Bronchial epithelial cell (primary cell): ENCODE data around the gene MAMLD1. TPM values are rescaled to one million over a fixed set of nuclear protein-coding genes. Genes with fewer than 3 reads are reported as not detected.

Source experiments
- DNase-seq: peaks from one replicate; pipeline ENCODE4 v3.0.0-alpha.2; 2010; ENCODE audit warnings: low read depth
- FAIRE-seq: peaks from 2 replicates; lab custom pipeline; 2011; peaks lifted over from hg19 to GRCh38; lab: Jason Lieb, UNC
- H3K27me3 ChIP-seq: 2 replicates; pipeline ENCODE4 v1.5.1; 2011; ENCODE audit warnings: low read length; ENCODE audit not compliant: control insufficient read depth, insufficient read depth
- H3K36me3 ChIP-seq: 2 replicates; pipeline ENCODE4 v1.5.1; 2011; ENCODE audit warnings: low read length; ENCODE audit not compliant: control insufficient read depth, insufficient read depth
- H3K4me3 ChIP-seq: 2 replicates; pipeline ENCODE4 v1.5.1; 2011; ENCODE audit warnings: mild to moderate bottlenecking, low read depth, low read length, control low read depth
- total RNA-seq: library from RNA; depleted of rRNA; stranded (reverse); fragments of >200 nt; gene quantifications from 2 replicates; pipeline ENCODE4 v1.2.1, GENCODE V29; 2014
- TF ChIP-seq, protein P1 (sequence below): IDR thresholded peaks from 2 replicates; pipeline ENCODE4 v1.5.1; 2011; ENCODE audit warnings: mild to moderate bottlenecking, moderate library complexity, low read length, control low read depth, inconsistent platforms; ENCODE audit not compliant: insufficient read depth, severe bottlenecking

MAMLD1 gene
- total RNA-seq, 1 donor from 2014 or later: under 0.01 TPM

DNA sequence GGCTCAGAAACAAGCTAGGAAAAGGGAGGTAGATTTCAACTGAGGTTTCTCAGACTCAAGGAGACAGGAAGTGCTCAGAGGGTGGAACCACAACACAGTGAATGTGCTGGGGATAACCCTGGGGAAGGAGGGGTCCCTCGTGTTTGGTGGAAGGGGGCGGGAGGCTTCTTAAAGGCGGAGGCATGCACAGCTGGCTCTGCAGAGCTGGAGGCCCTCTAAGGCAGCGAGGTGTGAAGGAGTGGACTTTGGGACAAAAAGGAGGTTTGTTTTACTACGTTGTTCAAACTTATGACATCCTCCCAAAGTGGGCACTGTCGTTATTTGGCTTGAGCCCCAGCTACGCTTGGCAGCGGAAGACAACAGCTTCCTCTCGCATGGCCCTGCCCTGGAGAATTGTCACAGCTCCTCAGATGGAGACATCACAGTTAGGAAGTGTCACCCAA lies 183.6 kb downstream of the MAMLD1 start:
- DNase-seq (no peak), FAIRE-seq (no peak)
- H3K27me3 ChIP-seq: no peaks in the 10 kb centered on the region
- H3K4me3 ChIP-seq: no peak overlapping the region
- TF ChIP-seq, protein P1, sequence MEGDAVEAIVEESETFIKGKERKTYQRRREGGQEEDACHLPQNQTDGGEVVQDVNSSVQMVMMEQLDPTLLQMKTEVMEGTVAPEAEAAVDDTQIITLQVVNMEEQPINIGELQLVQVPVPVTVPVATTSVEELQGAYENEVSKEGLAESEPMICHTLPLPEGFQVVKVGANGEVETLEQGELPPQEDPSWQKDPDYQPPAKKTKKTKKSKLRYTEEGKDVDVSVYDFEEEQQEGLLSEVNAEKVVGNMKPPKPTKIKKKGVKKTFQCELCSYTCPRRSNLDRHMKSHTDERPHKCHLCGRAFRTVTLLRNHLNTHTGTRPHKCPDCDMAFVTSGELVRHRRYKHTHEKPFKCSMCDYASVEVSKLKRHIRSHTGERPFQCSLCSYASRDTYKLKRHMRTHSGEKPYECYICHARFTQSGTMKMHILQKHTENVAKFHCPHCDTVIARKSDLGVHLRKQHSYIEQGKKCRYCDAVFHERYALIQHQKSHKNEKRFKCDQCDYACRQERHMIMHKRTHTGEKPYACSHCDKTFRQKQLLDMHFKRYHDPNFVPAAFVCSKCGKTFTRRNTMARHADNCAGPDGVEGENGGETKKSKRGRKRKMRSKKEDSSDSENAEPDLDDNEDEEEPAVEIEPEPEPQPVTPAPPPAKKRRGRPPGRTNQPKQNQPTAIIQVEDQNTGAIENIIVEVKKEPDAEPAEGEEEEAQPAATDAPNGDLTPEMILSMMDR: no peak
- H3K36me3 ChIP-seq: no peaks in the 10 kb centered on the region

DNA sequence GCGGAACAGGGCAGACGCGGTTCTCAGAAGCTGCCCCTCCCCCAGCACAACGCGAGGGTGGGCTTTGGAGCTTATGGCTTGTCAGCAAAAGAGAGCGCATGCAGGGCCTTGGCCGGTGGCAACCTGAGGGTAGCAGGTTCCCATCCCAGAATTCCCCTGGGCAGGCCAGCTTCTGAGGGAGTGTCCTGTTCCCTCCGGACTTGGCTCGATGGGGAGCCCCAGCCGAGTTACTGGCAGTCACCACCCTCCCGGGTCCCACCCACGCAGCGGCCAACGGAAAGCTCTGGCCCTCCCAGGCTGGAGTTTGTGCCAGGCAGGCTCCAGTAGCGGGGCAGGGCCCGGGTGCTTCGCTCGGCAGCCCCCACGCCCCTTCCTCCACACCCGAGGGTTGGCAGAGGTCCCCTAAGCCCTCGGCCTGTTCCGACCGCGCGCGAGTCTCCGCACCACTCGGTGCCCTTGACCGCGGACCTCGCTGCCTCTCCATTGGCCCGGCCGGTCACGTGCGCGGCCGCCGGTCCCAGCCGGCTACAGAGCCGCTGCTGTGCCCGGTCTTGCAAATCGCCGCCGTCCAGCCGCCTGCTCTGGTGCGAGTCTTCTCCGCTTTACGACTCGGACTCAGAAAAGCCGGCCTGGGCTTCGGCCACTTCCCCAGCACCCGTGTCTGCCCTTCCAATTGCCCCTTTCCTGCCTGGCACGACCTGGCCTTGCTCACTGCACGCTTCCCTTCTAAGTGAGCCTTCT lies 184.4 kb downstream of the MAMLD1 start:
- FAIRE-seq (no peak), DNase-seq (peak; percentile 5)
- TF ChIP-seq, protein P1: no peak
- Histone ChIP-seq H3K36me3 (no peaks in the 10 kb centered on the region), H3K27me3 (no peaks in the 10 kb centered on the region), H3K4me3 (peak overlapping the region; percentile 26)

DNA sequence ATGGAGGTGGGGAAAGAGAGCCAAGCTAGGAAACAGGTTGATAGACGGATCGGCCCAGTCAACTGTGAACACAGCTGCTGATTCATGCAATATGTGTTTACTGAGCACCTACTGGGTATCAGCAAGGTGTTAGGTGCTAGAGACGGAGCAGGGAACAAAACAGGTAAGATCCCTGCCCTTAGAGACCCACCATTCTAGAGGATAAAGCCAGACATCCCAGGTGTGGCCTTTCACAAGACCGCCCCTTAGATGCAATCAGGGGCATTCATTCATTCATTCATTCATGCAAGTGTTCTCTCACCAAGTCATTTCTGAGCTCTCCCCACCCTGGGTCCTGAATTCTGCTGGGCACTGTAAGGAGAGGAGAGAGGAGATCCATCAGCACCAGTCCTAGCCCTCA lies 185.1 kb downstream of the MAMLD1 start:
- no peak for DNase-seq
- Histone ChIP-seq H3K27me3 (no peaks in the 10 kb centered on the region), H3K36me3 (no peaks in the 10 kb centered on the region), H3K4me3 (no peak overlapping the region)
- TF ChIP-seq, protein P1: no peak
- FAIRE-seq: no peak

DNA sequence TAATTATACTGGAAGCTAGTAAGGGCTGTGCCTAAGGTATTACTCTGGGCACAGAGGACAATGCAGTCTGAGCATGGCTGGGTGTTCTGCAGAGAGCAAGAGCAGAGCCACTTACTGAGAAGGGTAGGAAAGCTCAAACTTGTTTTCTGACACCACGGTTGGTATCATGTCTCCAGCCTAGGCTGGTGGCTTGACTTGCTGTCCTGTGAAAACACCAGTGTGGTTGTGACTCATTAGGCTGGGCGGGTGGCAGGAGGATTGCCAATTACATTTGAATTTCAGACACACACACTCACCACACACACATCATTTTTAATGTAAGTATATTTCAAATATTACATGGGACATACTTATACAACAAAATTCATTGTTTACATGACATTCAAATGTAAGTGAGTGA lies 185.6 kb downstream of the MAMLD1 start:
- H3K36me3 ChIP-seq: no peaks in the 10 kb centered on the region
- H3K4me3 ChIP-seq: no peak overlapping the region
- DNase-seq: peak; percentile 60
- TF ChIP-seq, protein P1: no peak
- H3K27me3 ChIP-seq: no peaks in the 10 kb centered on the region
- no peak for FAIRE-seq

DNA sequence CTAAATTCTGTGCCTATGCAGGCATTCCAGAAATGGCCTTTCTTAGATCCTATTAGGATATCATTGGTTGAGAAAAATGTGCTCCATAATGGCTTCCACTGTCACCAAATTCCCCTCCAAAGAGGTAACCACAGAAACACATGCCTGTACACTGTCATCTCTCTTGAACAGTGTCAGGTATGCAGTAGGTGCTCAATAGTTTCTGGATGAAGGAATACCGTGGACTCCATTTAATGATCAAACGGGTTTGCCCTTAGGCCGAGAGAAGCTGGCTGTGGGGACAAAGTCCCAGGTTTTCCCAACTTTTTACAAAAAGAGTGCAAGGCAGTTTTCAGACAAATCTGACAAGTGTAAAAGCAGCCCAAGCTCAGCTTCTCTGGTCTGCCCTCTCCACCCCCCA lies 188.8 kb downstream of the MAMLD1 start:
- TF ChIP-seq, protein P1: no peak
- no peaks in the 10 kb centered on the region for H3K27me3 ChIP-seq
- no peaks in the 10 kb centered on the region for H3K36me3 ChIP-seq
- no peak for DNase-seq
- no peak for FAIRE-seq
- H3K4me3 ChIP-seq: no peak overlapping the region
